Activated CD4-positive, CD25-positive, alpha-beta regulatory T cell (primary cell): ENCODE measurements around the gene DOC2B.
"Not testable (repeated sequence)": the region's sequence is repeated elsewhere in the genome, so short reads cannot be mapped to it uniquely, and the experiment has no call there.

Source experiments
- DNase-seq, 4 experiments: peaks; one replicate each; lab custom pipeline; 2025; lab: John Stamatoyannopoulos, UW

DOC2B gene

DNA sequence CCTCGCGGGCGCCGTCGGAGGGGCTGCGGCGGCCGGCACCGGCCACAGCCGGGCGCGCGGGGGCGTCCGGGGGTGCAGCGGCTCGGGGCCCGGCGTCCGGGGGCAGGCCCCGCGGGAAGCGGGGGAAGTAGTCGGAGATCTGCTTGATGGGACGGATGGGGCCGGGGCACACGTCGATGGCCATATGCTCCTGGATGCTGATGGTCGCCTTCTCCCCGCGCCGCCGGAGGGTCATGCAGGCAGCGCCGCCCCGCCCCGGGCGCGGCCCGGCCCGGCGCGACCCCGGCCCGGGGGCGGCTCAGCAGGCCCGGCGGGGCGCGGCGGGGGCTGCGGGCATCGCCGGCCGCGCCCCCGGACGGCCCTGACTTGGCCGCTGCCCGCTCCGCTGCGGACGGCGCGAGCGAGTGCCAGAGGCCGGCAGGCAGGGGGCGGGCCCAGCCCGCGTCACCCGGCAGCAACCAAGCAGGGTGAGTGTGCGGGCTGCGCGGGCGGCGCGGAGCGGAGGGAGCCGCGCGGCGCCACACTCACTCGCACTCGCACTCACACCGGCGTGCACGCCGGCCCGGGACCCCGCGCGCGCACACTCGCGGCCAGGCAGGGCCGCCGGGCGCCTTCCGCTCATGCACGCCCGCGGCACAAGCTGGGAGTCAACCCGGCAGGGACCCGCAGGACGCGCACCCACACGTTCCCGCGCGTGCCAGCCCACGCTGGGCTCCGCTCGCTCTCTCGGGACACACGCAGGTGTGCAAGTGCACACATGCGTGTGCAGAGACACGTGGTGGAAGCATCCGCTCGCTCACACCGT lies at the start of gene DOC2B:
Gene DOC2B, minus strand, starts transcription at position 406 of the 805 bp plus-strand sequence. Its CDS starts 171 bp downstream, at position 235.
- no peak for DNase-seq

DNA sequence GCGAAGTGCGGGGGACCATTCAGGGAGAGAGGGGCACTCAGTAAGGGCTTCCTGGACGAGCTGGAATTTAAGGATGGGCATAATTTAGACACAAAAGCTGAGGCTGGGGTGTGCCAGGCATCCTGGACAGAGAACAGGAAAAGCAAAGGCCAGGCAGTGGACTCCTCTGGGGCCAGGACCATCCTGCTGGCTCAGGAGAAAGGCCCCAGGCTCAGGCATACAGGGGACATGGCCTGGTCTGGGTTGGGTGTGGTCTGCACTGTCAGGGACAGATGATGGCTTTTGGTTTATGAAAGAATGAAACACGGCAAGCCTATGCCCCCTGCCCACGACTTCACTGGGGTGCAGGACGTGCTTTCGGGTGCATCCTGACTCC lies 48.9 kb upstream of the DOC2B start:
- DNase-seq: no peak

DNA sequence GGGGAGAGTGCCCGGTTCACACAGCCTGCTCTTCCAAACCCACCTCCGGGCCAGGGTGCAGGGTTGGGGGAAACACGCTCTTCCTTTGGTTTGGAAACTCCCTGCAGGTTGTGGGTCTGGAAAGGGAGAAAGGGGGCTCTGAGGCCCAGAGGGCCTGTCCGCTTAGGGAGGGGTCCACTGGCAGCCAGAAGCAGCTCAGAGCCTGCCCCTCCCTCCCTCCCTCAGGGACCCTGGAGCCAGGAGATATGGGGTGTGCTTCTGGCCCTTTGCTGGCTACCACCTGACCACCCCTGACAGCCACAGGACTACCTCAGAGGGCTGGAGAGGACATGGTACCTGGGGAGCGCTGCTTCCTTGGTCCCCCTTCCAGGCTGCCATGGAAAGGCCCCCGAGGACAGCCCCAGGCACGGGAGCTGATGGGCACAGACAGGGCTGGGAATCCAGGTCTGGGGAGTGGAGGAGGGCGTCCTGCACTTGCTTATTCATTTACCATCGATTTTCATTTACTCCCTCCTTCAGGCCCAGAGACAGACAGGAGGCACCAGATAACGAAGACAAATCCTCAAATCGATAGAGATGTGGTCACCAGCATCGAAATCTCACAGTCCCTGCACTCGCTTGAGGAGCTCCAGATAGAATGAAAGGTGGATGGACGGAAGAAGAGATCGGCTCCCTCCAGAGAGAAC lies 48.4 kb upstream of the DOC2B start:
- DNase-seq: no peak

DNA sequence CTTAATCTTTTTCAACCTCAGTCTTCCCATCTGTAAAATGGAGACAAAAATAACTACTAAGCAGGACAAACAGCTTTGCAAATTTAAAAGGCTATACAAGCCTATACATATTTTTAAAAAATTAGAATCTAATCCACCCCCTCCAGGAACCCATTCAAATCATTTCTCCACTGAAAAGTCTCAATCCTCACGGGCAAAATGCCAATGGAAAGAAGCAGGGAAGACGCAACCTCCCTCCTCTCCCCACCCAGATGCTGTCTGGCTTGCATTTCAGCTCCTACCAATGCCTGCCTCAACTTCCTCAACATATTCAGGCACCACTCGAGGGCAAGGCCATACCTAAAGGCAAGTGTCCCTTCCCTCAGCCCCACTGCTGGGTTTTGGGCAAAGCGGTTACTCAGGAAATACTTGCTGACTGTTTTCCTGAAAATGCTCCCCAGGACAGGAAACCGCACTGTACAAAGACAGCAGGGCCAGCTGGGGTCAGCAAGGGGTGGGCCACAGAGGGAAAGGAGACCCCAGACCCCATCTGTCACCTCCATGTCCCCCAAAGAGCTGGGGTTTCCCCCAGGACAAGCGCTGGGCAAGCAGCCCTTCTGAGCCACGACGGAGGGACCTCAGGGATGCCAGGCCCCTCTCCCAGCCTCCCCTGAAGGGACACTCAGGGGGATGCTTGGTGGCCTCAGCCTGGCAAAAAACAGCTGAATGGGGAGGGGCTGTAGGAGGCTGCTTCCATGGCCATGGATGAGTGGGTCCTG lies 47.7 kb upstream of the DOC2B start:
- no peak for DNase-seq

DNA sequence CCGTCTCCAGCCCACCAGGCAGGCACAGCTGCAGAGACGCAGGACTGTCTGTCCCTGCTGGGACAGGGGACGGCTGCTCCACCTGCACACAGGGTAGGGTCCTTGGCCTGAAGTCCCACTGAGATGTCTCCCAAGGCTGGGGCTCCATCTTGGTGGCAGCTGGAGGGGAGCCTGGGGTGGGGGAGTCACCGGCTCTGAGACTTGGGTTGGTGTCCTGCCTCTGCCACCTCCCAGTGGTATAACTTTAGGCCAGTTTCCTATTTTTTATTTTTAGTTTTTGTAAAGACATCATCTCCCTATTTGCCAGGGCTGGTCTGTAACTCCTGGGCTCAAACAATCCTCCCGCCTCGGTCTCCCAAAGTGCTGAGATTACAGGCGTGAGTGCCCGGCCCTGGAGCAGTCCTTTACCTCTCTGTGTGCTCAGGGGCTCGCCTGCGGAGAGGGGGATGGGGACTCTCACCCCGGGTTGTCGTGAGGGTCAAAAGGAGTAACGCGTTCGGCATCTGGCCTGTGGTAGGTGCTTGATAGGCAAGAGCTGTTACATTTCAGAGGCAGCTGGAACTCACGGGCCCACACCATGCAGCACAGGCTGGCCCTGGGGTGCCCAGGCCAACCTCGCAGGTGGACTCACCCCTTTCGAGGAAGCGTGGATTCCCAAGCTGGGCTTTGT lies 46.6 kb upstream of the DOC2B start:
- no peak for DNase-seq

DNA sequence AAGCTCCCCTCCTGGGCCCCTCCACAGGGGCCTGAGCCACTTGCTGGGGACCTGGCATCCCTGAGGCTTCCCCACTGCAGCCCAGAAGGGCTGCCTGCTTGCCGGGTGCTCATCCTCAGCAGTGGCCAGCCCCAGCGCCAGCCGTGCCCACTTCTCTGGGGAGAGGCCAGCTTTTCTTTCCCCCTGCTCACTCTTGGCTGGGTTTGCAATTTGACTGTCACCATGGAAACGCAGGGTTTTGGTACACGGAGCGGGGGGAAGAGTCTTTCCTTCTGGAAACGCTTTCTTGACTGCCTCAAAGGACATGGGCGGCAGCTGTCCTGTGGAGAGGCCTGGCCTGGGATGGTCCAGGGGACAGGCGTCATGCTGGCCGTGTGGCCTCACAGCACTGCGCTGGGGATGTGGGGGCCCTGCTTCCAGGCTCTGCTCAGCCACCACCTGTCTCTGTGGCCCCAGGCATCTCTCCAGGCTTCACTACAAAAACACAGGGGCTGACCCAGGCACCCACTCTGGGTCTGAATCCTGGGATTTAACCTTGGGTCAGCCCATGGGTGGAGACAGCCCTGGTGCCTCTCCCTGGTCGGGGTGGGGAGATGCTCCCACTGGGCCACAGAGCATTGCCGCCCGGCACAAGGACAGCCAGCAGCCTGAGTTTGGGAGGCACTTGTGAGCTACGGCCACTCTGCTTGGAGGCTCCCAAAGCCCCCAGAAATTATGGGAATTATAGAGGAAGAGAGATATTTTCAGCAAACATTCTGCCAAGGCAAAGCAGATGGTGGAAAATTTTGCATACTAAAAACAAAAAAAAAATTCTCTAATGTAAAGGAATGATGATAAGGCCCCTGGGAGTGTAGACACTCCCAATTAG lies 45.9 kb upstream of the DOC2B start:
- no peak for DNase-seq

DNA sequence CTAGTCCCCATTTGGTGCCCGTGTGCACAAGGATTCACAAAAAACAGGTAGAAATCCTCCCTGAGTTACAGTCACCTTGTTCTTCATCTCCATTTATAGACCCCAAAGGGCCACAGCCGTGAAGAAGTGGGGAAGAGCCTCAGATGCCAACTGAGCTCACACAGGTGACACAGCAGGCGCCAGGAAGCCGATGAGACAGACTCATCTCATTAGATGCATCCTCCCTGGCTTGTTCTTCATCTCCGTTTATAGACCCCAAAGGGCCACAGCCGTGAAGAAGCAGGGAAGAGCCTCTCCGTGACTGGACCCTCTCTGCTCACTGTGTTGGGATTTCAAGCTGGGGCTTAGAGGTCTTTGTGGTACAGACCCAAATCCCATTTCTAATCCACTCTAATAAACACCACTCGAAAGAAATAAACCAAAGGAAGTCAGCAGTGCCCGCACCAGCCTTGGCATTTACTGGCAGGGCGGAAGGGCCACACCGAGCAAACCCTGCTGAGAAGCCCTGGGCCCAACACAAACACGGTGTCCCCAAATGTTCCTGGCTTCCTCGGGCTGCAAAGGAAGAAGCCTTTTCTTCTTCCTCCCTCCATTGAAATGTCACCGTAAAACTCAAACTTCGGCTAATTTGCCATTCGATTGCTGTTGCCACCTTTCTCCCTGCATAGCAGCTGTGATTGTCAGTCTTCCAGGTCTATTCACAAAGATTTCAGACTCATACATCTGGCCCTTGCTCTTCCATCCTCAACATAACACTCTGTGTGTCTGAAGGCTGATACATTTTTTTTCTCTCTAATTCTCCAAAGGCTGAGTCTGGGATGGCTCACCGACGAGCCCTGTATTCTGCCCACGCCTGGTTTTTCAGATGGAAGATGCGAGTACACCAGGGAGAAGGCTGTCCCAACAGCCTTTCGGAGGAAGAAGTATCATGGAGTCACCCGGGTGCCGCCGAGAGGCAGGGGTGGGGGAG lies 44.9 kb upstream of the DOC2B start:
- no peak for DNase-seq

DNA sequence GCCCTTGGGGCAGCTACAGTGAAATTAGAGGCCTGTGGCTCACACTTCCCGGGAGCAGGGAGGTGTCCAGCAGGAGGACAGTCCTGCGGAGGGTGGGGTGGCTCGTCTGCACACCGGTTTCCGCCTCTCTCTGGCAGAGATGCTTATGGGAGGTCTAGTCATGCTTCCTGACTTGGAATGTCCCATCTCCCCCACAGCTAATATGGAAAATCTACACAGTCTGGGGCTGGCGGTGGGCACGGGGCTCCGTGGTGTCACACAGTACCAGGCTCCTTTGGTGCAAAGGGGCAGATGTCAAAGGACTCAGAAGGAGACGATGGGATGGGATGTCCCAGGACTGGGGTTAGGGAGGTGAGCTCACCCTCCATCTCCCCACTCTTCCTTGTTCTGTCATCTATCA lies 44.1 kb upstream of the DOC2B start:
- DNase-seq: no peak

DNA sequence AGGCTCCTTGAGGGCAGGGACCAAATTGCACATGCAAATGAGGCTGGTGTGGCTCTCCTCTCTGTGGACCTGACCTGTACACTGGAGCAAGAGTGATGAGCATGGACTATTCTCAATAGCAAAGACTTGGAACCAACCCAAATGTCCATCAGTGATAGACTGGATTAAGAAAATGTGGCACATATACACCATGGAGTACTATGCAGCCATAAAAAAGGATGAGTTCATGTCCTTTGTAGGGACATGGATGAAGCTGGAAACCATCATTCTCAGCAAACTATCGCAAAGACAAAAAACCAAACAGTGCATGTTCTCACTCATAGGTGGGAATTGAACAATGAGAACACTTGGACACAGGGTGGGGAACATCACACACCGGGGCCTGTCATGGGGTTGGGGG lies 43.1 kb upstream of the DOC2B start:
- not testable (repeated sequence) for DNase-seq

DNA sequence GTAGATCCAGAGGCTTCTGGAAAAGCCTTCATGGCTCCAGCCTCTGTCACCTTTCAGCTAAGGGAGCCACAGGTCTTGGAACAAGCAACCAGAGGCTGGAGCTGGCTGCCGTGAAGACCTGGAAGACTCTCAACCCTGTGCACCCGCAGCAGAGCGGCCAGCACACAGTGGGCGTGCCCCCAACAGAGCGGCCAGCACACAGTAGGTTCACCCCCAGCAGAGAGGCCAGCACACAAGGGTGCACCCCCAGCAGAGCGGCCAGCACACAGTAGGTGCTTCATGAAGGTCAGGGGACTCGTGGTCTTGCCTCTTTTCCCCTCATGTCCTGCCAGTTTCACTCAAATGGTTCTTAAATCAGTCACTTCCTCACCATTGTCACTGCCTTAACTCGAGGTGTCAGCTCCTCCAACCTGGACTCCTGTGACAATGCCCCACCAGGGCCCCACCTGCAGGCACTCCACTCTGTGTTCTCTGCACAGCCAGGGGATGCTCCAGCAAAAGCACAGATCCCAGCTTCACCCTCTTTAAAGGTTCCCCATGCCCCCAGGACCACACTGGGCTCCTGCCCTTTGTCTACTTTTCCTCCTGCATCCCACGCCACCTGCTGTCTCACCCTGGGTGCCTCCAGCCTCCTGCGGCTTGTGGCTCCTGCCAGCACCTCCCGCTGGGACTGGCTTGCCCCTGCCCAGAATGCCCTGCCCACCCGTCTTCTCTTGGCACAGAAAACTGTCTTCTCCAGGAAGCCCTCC lies 42.4 kb upstream of the DOC2B start:
- DNase-seq: no peak

DNA sequence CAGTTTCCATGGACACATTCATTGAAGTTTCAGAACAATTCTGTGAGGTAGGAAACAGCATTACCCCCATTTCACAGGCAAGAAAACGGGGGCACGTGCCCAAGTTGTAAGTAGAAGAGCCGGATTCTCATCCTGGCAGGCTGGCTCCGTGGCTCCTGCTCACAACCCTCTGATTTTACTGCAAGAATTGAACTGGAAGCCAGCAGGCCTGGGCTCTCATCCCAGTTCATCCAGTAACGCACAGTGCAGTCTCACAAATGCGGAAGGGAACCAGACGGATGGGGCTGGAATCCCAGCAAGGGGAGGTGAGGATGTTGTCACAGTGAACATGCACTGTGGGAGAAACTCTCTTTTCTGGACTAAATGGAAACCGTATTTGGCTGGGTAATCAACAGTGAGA lies 40.7 kb upstream of the DOC2B start:
- no peak for DNase-seq

DNA sequence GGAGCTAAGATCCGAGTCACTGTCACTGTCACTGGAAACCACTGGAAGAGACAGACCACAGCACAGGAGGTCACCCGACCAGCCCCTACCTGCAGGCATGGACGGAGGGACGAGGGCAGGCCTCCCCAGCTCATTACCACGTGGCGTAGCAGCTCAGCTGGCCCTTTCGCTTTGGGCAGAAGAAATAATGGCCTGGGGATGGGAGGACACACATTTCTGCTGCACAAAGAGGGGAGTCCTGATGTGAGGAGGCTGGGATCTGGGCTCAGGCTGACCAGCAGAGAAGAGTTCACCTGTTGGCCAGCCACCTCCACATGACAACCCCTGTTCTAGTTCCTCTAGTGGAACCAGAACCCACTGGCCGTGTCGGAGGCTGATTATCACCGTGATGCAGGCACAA lies 38.2 kb upstream of the DOC2B start:
- DNase-seq: no peak

DNA sequence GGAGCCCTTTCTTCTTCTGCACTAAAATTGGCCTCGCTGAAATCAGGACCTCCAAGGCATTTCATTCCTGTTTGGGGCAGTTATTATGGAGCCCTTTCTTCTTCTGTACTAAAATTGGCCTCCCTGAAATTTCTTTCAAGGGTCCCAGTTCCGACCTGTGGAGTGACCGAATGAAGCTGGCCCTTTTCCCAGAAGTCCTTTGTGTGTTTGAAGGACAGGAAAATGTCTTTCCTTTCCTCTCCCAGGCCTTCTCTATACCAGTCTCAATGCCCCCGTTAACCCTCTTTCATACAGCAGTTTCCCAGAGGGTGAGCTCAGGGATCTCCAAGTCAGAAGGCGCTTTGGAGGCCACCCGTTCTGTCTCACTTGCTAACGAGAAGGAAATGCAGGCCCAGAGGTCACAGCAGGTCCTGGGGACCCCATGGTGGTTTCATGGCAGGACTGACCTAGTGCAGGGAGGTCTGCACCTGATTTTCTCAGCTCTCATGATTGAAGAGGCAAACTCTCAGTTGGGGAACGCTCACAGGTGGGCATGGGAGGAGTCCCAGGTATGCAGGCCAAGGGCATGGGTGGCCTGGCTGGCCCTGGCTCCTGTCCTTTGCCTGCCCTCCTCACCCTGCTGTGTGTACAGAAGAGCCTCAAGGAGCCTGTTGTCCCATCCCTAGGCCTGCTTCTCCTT lies 37.1 kb upstream of the DOC2B start:
- DNase-seq: no peak

DNA sequence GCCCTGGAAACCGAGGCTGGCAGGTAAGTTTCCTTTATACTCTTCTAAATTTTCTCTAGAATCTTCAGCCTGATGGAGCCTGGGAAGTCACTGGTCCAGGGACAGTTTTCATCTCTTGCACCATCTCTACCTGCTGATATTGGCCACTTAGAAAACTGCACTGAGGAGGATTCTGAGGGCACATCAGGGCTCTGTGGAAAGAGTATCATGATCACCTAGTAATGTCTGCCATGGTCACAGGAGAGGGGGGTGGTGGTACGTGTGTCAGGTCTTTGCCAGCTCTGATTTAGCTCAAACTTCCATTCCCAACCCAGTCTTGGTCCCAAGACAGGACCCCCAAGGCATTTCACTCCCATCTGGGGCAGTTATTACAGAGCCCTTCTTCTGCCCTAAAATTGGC lies 35.2 kb upstream of the DOC2B start:
- no peak for DNase-seq

DNA sequence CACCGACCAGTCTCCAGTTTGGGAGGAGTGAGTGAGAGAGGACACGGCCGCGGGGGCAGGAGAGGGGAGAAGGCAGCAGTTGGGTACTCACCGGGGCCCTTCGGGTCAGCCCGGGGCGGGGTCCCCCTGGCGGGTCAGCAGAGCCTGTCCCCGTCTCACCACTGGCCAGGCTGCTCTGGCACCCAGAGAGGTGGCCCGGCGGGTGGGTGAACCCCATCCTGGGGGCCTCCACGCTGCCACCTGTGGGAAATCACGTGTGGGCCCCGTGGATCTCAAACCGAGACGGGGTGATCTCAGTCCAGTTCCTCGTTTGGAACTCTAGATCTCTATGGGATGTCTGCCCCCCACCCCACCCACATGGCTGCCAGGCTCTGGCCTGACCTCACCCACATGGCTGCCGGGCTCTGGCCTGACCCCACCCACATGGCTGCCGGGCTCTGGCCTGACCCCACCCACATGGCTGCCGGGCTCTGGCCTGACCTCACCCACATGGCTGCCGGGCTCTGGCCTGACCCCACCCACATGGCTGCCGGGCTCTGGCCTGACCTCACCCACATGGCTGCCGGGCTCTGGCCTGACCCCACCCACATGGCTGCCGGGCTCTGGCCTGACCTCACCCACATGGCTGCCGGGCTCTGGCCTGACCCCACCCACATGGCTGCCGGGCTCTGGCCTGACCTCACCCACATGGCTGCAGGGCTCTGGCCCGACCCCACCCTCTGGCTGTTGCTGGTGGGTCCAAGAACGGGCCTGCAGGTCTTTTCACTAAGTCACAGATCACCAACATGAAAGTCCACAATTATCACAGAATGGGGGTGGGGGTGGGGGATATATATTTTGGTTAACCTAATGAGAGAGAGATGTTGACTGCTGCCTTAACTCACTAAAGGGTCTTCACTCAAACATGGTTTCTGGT lies 34.4 kb upstream of the DOC2B start:
- not testable (repeated sequence) for DNase-seq

DNA sequence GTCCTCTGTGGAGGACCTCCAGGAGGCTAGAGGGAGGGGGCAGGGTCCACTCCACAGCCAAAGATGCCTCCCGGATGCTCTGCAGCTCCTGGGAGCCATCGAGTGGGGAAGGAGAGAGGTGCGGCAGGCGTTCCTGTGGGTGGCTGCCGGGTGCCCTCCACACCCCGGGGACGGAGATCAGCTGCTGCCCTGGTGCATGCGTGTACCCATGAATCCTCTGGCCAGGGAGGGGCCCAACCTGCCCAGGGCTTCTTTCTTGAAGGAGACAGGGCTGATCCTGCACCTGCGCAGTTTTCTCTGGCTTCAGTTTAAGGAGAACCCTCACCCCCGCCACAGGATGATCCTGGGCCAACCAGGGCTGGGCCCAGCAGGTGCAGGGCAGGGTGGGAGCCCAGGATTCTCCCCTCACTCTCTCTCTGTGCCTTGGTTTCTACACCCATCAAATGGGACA lies 33.5 kb upstream of the DOC2B start:
- no peak for DNase-seq

DNA sequence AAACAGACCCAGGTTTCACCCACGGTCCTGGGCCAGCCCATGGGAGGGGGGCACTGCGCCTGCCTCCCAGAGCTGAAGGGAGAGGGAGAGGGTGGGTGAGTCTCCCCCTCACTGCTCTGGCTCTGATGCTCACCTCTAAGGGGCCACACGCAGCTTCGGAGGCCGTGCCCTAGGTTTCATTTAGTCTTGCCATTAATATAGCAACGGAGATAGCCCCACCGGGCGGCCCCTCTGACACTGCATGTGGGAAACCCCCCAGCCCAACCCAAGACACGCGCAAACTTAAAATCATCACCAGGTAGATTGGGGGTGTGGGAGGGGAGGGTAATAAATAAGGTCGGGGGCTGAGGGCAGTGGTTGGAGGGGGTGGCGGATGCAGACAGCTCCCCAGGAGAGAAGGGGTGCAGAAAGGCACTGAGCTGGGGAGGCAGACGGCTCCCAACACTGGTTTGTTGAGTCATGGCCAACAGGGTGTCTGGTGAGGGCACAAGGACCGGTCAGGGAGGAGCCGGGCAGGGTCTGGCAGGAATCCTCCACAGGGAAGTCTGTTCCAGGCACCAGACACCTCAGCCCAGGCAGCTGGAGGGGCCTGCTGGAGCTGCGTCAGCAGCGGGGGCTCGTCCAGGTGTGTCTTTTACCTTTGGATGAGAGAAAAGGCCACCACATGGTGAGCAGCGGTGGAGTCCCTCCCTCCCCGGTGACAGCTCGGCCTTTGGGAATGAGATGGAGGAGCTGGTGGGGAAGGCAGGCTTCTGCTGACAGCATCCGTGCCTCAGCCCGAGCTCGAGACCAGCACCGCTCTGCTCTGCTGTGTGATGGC lies 32.0 kb upstream of the DOC2B start:
- DNase-seq: no peak
